Activated T-helper 2 cell treated with anti-CD3 and anti-CD28 coated beads, Interferon-gamma antibody, Interleukin-2, Interleukin-4, amounts not matched to agents 10 μg/mL and 5 μg/mL and 100 μg/mL, durations not matched to agents 14 hours and 24 hours and 36 hours (primary cell): ENCODE results near the gene LIMK2. TPM values are rescaled to one million over a fixed set of nuclear protein-coding genes. Genes with fewer than 3 reads are reported as not detected.
A peak's percentile ranks its signal among the peaks of the same experiment; 100 is the strongest.

Source experiments
- DNase-seq: peaks from one replicate; pipeline ENCODE4 v3.0.0; 2021; ENCODE audit warnings: low spot score
- H3K27ac Mint-ChIP-seq: one replicate; pipeline ENCODE4 v1.8.0; 2021; ENCODE audit warnings: mixed read lengths
- H3K27me3 Mint-ChIP-seq: one replicate; pipeline ENCODE4 v1.8.0; 2021; ENCODE audit warnings: low read depth, mixed read lengths
- H3K36me3 Mint-ChIP-seq: one replicate; pipeline ENCODE4 v1.8.0; 2021; ENCODE audit warnings: low read depth, mixed read lengths
- H3K4me1 Mint-ChIP-seq: one replicate; pipeline ENCODE4 v1.8.0; 2021; ENCODE audit warnings: low read depth, mixed read lengths
- H3K4me3 Mint-ChIP-seq: one replicate; pipeline ENCODE4 v1.8.0; 2021; ENCODE audit warnings: low read depth, mild to moderate bottlenecking, moderate library complexity, mixed read lengths
- H3K9me3 Mint-ChIP-seq: one replicate; pipeline ENCODE4 v1.8.0; 2021; ENCODE audit warnings: mixed read lengths
- intact Hi-C: fragments of 100-400 bp; cut with micrococcal nuclease; formaldehyde crosslinking; loops from one replicate; pipeline ENCODE4 v1.15.1; 2023
- total RNA-seq: library from RNA; stranded (reverse); gene quantifications from 2 replicates; pipeline ENCODE4 v1.2.3, GENCODE V29; 2022

The LIMK2 gene
- total RNA-seq, 1 donor from 2014 or later, result 33.9 TPM

- Mint-ChIP-seq H3K4me1 (peaks cover 13% of the 10 kb centered on the region), H3K36me3 (peaks cover 55% of the 10 kb centered on the region), H3K27ac (no peak overlapping the region), H3K27me3 (no peaks in the 10 kb centered on the region), H3K4me3 (no peak overlapping the region), H3K9me3 (no peaks in the 10 kb centered on the region)
- no peak for DNase-seq
- intact Hi-C loops, result no loop called here
Measured at GRCh38 chr22:31274017-31274416, 61.9 kb downstream of the LIMK2 start.

- intact Hi-C loops, result no loop called here
- no peaks in the 10 kb centered on the region for H3K9me3 Mint-ChIP-seq
- no peak overlapping the region for H3K27ac Mint-ChIP-seq
- H3K4me3 Mint-ChIP-seq, result no peak overlapping the region
- peaks cover 58% of the 10 kb centered on the region for H3K36me3 Mint-ChIP-seq
- no peak for DNase-seq
- peaks cover 22% of the 10 kb centered on the region for H3K4me1 Mint-ChIP-seq
- no peaks in the 10 kb centered on the region for H3K27me3 Mint-ChIP-seq
Measured at GRCh38 chr22:31275018-31275417, 62.9 kb downstream of the LIMK2 start.

GRCh38 chr22:31275576-31275975, 63.5 kb downstream of the LIMK2 start:
- Mint-ChIP-seq H3K27me3 (no peaks in the 10 kb centered on the region), H3K27ac (peak overlapping the region; percentile 9), H3K9me3 (no peaks in the 10 kb centered on the region), H3K4me3 (no peak overlapping the region), H3K36me3 (peaks cover 57% of the 10 kb centered on the region), H3K4me1 (peaks cover 22% of the 10 kb centered on the region)
- DNase-seq, result no peak
- intact Hi-C loops, result no loop called here

- Mint-ChIP-seq H3K36me3 (peaks cover 62% of the 10 kb centered on the region), H3K27me3 (no peaks in the 10 kb centered on the region), H3K27ac (no peak overlapping the region), H3K4me3 (no peak overlapping the region), H3K9me3 (no peaks in the 10 kb centered on the region), H3K4me1 (peaks cover 22% of the 10 kb centered on the region)
- no peak for DNase-seq
- intact Hi-C loops, result no loop called here
Measured at GRCh38 chr22:31276426-31277167, 64.5 kb downstream of the LIMK2 start.

- peak overlapping the region; percentile 82 for H3K27ac Mint-ChIP-seq
- no peaks in the 10 kb centered on the region for H3K9me3 Mint-ChIP-seq
- no peak for DNase-seq
- H3K4me1 Mint-ChIP-seq, result peaks cover 22% of the 10 kb centered on the region
- intact Hi-C loops, result no loop called here
- peaks cover 59% of the 10 kb centered on the region for H3K36me3 Mint-ChIP-seq
- no peak overlapping the region for H3K4me3 Mint-ChIP-seq
- no peaks in the 10 kb centered on the region for H3K27me3 Mint-ChIP-seq
Measured at GRCh38 chr22:31277741-31278140, 65.6 kb downstream of the LIMK2 start.

- peak overlapping the region; percentile 82 for H3K27ac Mint-ChIP-seq
- intact Hi-C loops, result no loop called here
- no peaks in the 10 kb centered on the region for H3K9me3 Mint-ChIP-seq
- no peak for DNase-seq
- no peaks in the 10 kb centered on the region for H3K27me3 Mint-ChIP-seq
- H3K4me1 Mint-ChIP-seq, result peaks cover 24% of the 10 kb centered on the region
- no peak overlapping the region for H3K4me3 Mint-ChIP-seq
- peaks cover 59% of the 10 kb centered on the region for H3K36me3 Mint-ChIP-seq
Measured at GRCh38 chr22:31278151-31278621, 66.1 kb downstream of the LIMK2 start.

GRCh38 chr22:31278626-31279326, 66.7 kb downstream of the LIMK2 start:
- intact Hi-C loops, result no loop called here
- Mint-ChIP-seq H3K36me3 (peaks cover 60% of the 10 kb centered on the region), H3K4me1 (peaks cover 24% of the 10 kb centered on the region)

GRCh38 chr22:31279327-31279669, 67.2 kb downstream of the LIMK2 start:
- no peak for DNase-seq
- Mint-ChIP-seq H3K9me3 (no peaks in the 10 kb centered on the region), H3K27me3 (no peaks in the 10 kb centered on the region), H3K4me3 (no peak overlapping the region), H3K36me3 (peaks cover 58% of the 10 kb centered on the region), H3K27ac (peak overlapping the region; percentile 82), H3K4me1 (peaks cover 27% of the 10 kb centered on the region)
- intact Hi-C loops, result no loop called here

More at GRCh38 chr22:31278626-31279326, 66.7 kb downstream of the LIMK2 start:
- Mint-ChIP-seq H3K9me3 (no peaks in the 10 kb centered on the region), H3K4me3 (no peak overlapping the region), H3K27me3 (no peaks in the 10 kb centered on the region), H3K27ac (peak overlapping the region; percentile 82)
- peak; percentile 31 for DNase-seq

GRCh38 chr22:31279821-31280505, 67.9 kb downstream of the LIMK2 start:
- H3K36me3 Mint-ChIP-seq, result peaks cover 56% of the 10 kb centered on the region

GRCh38 chr22:31281733-31282132, 69.6 kb downstream of the LIMK2 start:
- Mint-ChIP-seq H3K9me3 (no peaks in the 10 kb centered on the region), H3K4me1 (peaks cover 49% of the 10 kb centered on the region), H3K4me3 (no peak overlapping the region), H3K27ac (no peak overlapping the region), H3K36me3 (peaks cover 62% of the 10 kb centered on the region), H3K27me3 (no peaks in the 10 kb centered on the region)
- no peak for DNase-seq
- intact Hi-C loops, result no loop called here

More at GRCh38 chr22:31279821-31280505, 67.9 kb downstream of the LIMK2 start:
- Mint-ChIP-seq H3K27me3 (no peaks in the 10 kb centered on the region), H3K4me3 (no peak overlapping the region), H3K4me1 (peaks cover 33% of the 10 kb centered on the region), H3K9me3 (no peaks in the 10 kb centered on the region), H3K27ac (peak overlapping the region; percentile 82)
- no peak for DNase-seq
- intact Hi-C loops, result no loop called here

GRCh38 chr22:31282748-31283468, 70.8 kb downstream of the LIMK2 start:
- DNase-seq, result no peak
- Mint-ChIP-seq H3K4me1 (peaks cover 54% of the 10 kb centered on the region), H3K27ac (peak overlapping the region; percentile 42), H3K27me3 (no peaks in the 10 kb centered on the region), H3K9me3 (no peaks in the 10 kb centered on the region), H3K36me3 (peaks cover 65% of the 10 kb centered on the region), H3K4me3 (no peak overlapping the region)
- intact Hi-C loops, result no loop called here
